Suprapubic skin (tissue), 4 donors: Measurements from ENCODE around the gene MS4A10. TPM values are rescaled to one million over a fixed set of nuclear protein-coding genes. Genes with fewer than 3 reads are reported as not detected.

ENCODE experiments used
- DNase-seq, 2 donors: peaks; one replicate each; pipeline ENCODE4 v3.0.0-alpha.2; 2019; ENCODE audit warnings: low spot score in 2 of 2
- H3K27ac ChIP-seq: fragments of 200-600 bp; sonication (generic); one replicate; pipeline ENCODE4 v1.5.1; 2019
- H3K27me3 ChIP-seq: fragments of 200-600 bp; sonication (generic); one replicate; pipeline ENCODE4 v1.5.1; 2019
- H3K36me3 ChIP-seq: fragments of 200-600 bp; sonication (generic); one replicate; pipeline ENCODE4 v1.5.1; 2019
- H3K4me1 ChIP-seq: fragments of 200-600 bp; sonication (generic); one replicate; pipeline ENCODE4 v1.5.1; 2019
- H3K4me3 ChIP-seq: fragments of 200-600 bp; sonication (generic); one replicate; pipeline ENCODE4 v1.5.1; 2019; ENCODE audit warnings: mild to moderate bottlenecking
- H3K9me3 ChIP-seq: fragments of 200-600 bp; sonication (generic); one replicate; pipeline ENCODE4 v1.5.1; 2019
- EP300 ChIP-seq: sonication (generic); formaldehyde crosslinking; IDR thresholded peaks from one replicate; pipeline ENCODE4 v1.6.1; 2017; ENCODE audit warnings: antibody characterized with exemption
- POLR2A ChIP-seq, 2 donors: fragments of 450-650 bp; IDR thresholded peaks; one replicate each; pipeline ENCODE4 v1.6.1; 2017; ENCODE audit warnings: antibody characterized with exemption in 2 of 2, mild to moderate bottlenecking in 2 of 2, moderate library complexity in 2 of 2
- POLR2AphosphoS5 ChIP-seq, 3 donors: sonication (generic); formaldehyde crosslinking; IDR thresholded peaks; one replicate each; pipeline ENCODE4 v1.6.1; 2017; ENCODE audit warnings: antibody characterized with exemption in 3 of 3
- WGBS: methylation state at CpG from one replicate; pipeline ENCODE4 v1.1.5; 2018; 5-methylcytosine and 5-hydroxymethylcytosine counted together
- total RNA-seq, 4 donors: library from RNA; depleted of rRNA; stranded (reverse); fragments of >200 nt; gene quantifications; one replicate each; pipeline ENCODE4 v1.1.0, GENCODE V29; 2016
- TF ChIP-seq, protein P1 (sequence below), 2 donors: fragments of 200-600 bp in 1 of 2; fragments of 450-650 bp in 1 of 2; sonication (generic) in 1 of 2; IDR thresholded peaks; one replicate each; pipeline ENCODE4 v1.5.1; 2016 to 2019; ENCODE audit warnings: antibody characterized with exemption in 2 of 2, mild to moderate bottlenecking in 1 of 2, moderate library complexity in 1 of 2

Gene MS4A10
- total RNA-seq: not detected

DNA sequence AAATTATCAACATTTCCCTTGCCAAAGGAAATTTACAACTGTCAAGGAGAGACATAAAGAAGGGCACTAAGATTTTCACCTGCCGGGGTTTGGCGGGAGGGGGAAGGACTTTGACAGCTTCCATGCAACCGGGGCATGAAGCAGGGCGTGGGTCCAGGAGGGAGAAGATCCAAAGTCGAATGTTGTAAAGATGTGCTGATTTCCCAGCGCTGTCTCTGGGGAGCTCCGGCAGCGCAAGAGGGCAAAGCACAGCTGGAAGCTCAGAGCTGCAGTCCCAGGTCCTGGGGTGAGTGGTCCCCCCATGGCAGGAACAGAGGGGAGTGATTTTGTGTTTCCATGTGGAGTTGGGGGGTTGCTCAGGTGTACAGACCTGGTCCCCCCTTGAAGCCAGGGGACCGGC, at the start of gene MS4A10:
MS4A10 (plus strand) TSS at position 198 of the 400 bp plus-strand sequence. CDS start 5,003 bp downstream, outside the sequence.
- H3K9me3 ChIP-seq: no peaks in the 10 kb centered on the region
- no peak for TF ChIP-seq POLR2A (IDR thresholded peaks at IDR 0.05)
- TF ChIP-seq, protein P1, sequence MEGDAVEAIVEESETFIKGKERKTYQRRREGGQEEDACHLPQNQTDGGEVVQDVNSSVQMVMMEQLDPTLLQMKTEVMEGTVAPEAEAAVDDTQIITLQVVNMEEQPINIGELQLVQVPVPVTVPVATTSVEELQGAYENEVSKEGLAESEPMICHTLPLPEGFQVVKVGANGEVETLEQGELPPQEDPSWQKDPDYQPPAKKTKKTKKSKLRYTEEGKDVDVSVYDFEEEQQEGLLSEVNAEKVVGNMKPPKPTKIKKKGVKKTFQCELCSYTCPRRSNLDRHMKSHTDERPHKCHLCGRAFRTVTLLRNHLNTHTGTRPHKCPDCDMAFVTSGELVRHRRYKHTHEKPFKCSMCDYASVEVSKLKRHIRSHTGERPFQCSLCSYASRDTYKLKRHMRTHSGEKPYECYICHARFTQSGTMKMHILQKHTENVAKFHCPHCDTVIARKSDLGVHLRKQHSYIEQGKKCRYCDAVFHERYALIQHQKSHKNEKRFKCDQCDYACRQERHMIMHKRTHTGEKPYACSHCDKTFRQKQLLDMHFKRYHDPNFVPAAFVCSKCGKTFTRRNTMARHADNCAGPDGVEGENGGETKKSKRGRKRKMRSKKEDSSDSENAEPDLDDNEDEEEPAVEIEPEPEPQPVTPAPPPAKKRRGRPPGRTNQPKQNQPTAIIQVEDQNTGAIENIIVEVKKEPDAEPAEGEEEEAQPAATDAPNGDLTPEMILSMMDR (IDR thresholded peaks at IDR 0.05): no peak
- no peak for TF ChIP-seq POLR2AphosphoS5 (IDR thresholded peaks at IDR 0.05)
- TF ChIP-seq EP300: no peak
- H3K36me3 ChIP-seq: no peaks in the 10 kb centered on the region
- no peak for DNase-seq
- H3K4me3 ChIP-seq: no peak within 1 kb of the TSS
- WGBS: 46% methylated on average over 9 of the region's 9 CpGs
- H3K27ac ChIP-seq: no peak within 1 kb of the TSS
- H3K27me3 ChIP-seq: no peaks in the 10 kb centered on the region
- H3K4me1 ChIP-seq: no peaks in the 10 kb centered on the region

DNA sequence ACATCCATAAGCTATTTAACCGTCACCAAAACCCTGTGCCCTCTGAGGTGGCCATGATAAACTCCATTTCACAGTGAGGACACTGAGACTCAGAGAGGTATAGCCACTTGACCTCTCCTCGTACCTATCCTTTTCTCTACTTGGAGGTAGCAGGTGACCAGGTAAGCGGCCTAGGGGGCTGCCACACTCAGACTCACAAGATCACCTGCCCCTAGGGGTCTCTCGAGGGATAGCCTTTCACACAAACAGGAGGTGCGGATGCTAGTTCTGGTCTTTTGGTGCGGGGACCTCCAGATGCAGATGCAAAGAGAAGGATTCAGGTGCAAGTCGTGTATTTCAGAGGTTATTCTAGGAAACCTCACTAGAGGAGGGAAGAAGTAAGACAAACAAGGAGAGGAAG, 46.0 kb upstream of the MS4A10 start:
- Histone ChIP-seq H3K4me3 (no peak overlapping the region), H3K27me3 (peaks cover 8% of the 10 kb centered on the region), H3K27ac (no peak overlapping the region), H3K9me3 (no peaks in the 10 kb centered on the region), H3K4me1 (no peaks in the 10 kb centered on the region), H3K36me3 (no peaks in the 10 kb centered on the region)
- TF ChIP-seq POLR2A (IDR thresholded peaks at IDR 0.05): no peak
- TF ChIP-seq, protein P1 (IDR thresholded peaks at IDR 0.05): no peak
- TF ChIP-seq POLR2AphosphoS5 (IDR thresholded peaks at IDR 0.05): no peak
- TF ChIP-seq EP300: no peak
- DNase-seq: no peak
- 72% methylated on average over 7 of the region's 7 CpGs for WGBS

DNA sequence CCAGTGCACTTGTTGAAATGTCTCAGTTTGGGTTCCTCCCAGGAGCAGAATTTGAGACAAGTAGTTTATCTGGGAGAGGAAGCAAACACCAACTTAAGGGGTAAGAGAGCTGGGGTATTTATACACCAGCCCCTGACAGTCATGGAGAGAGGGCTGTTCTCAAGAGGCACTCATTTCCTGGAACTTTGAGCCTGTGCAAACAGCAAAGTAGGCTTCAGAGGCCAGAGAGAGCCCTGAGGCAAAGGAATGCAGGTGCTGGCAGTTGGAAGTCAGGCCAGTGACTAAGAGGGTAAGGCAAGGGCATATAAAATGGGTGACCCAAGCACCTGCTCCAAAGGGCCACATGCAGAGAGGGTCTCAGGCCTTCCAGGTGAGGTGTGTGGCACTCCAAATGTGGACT, 44.6 kb upstream of the MS4A10 start:
- TF ChIP-seq POLR2AphosphoS5 (IDR thresholded peaks at IDR 0.05) (no peak), POLR2A (IDR thresholded peaks at IDR 0.05) (no peak), EP300 (no peak)
- TF ChIP-seq, protein P1 (IDR thresholded peaks at IDR 0.05): no peak
- DNase-seq: no peak
- Histone ChIP-seq H3K36me3 (no peaks in the 10 kb centered on the region), H3K27me3 (peaks cover 8% of the 10 kb centered on the region), H3K9me3 (no peaks in the 10 kb centered on the region), H3K4me3 (no peak overlapping the region), H3K4me1 (no peaks in the 10 kb centered on the region), H3K27ac (no peak overlapping the region)

DNA sequence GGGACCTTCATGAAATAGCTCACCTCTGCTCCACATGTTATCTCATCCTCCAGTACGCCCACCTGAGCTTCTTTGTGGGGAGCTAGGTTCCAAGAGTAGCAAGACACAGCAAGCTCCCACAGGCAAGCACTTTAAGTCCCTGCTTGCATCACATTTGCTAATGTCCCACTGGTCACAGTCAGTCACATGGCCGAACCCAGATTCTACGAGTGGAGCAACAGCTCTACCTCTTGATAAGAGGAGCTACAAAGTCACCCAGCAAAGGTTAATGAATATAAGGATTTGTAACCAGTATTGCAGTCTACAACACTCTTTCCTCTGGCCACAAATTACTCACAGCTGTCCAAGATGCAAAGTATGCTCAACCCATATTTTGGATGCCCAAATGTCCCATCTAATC, 43.7 kb upstream of the MS4A10 start:
- no peaks in the 10 kb centered on the region for H3K4me1 ChIP-seq
- H3K36me3 ChIP-seq: no peaks in the 10 kb centered on the region
- DNase-seq: no peak
- no peaks in the 10 kb centered on the region for H3K9me3 ChIP-seq
- TF ChIP-seq POLR2AphosphoS5 (IDR thresholded peaks at IDR 0.05) (no peak), EP300 (no peak), POLR2A (IDR thresholded peaks at IDR 0.05) (no peak)
- TF ChIP-seq, protein P1 (IDR thresholded peaks at IDR 0.05): no peak
- 84% methylated on average over 3 of the region's 3 CpGs for WGBS
- no peak overlapping the region for H3K4me3 ChIP-seq
- peaks cover 8% of the 10 kb centered on the region for H3K27me3 ChIP-seq
- H3K27ac ChIP-seq: no peak overlapping the region

DNA sequence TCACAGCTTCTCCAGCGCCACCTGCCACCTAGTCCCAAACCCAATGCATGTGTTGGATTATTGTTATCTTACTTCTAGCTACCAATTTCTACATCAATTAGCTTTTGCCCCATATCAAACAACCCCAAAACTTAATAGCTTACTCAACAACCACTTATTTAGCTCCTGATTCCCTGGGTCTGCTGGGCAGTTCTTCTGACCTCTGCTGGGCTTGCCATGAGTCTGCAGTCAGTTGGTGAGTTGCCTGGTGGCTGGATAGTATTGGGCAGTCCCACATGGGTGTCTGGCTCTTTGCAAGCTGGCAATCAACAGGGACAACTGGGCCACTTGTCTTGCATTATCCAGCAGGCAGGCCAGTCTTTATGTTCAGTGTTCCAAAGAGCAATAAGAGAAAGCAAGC, 42.1 kb upstream of the MS4A10 start:
- H3K36me3 ChIP-seq: no peaks in the 10 kb centered on the region
- H3K4me3 ChIP-seq: no peak overlapping the region
- no peak for TF ChIP-seq POLR2AphosphoS5 (IDR thresholded peaks at IDR 0.05)
- TF ChIP-seq, protein P1 (IDR thresholded peaks at IDR 0.05): no peak
- no peak for TF ChIP-seq EP300
- TF ChIP-seq POLR2A (IDR thresholded peaks at IDR 0.05): no peak
- no peak overlapping the region for H3K27ac ChIP-seq
- peaks cover 8% of the 10 kb centered on the region for H3K27me3 ChIP-seq
- H3K9me3 ChIP-seq: no peaks in the 10 kb centered on the region
- 80% methylated on average over 1 of the region's 1 CpG for WGBS
- H3K4me1 ChIP-seq: no peaks in the 10 kb centered on the region
- no peak for DNase-seq
